Testis (tissue), 2 donors: ENCODE measurements around the gene RNF169.

Experiments
- POLR2A ChIP-seq: fragments of 450-650 bp; IDR thresholded peaks from one replicate; pipeline ENCODE4 v1.6.1; 2017; ENCODE audit warnings: antibody characterized with exemption, mild to moderate bottlenecking, moderate library complexity
- TF ChIP-seq, protein P1 (sequence below), 3 experiments: fragments of 450-650 bp in 2 of 3; fragments of 200-600 bp in 1 of 3; sonication (generic) in 1 of 3; IDR thresholded peaks; one replicate each; pipeline ENCODE4 v1.5.1; 2016 to 2019; ENCODE audit warnings: antibody characterized with exemption in 3 of 3, mild to moderate bottlenecking in 2 of 3, moderate library complexity in 1 of 3

DNA sequence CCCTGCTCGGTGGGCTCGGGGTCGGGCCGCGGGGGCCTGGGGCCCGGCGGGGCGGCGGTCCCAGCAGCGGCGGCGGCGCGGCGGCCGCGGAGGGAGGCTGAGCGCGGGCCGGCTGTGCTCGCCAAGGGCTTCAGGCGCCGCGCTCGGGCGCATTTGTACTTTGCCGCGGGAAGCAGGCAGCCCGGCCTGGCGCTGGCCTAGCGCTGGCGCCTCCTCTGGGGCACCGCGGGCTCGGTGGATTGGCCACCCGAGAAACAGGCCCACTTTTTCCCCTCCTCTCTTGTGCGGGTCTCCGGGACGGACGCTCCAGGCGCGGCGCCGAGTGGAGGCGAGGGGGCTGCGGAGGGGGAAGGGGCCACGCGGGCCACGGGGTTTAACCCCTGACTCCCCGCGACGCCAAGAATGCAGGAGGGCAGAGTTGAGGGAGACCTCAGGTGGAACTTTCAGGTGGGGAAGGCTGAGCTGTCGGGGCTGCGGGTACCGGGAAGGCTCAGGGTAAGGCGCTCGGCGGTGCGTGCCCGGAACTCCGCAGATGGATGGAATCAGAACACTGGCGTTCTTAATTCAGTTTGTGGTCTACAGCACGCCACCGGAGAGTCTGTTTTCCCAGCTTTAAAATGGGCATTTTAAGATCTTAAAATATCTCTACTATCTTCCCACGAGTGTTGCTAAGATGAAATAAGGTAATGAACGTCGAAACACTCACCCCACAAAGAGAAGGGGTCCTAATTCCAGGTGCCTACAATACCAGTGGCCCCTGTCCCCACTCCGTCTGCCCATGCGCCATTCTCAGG lies 17.2 kb upstream of the RNF169 start, which contains the start of gene CHRDL2:
- TF ChIP-seq, protein P1, sequence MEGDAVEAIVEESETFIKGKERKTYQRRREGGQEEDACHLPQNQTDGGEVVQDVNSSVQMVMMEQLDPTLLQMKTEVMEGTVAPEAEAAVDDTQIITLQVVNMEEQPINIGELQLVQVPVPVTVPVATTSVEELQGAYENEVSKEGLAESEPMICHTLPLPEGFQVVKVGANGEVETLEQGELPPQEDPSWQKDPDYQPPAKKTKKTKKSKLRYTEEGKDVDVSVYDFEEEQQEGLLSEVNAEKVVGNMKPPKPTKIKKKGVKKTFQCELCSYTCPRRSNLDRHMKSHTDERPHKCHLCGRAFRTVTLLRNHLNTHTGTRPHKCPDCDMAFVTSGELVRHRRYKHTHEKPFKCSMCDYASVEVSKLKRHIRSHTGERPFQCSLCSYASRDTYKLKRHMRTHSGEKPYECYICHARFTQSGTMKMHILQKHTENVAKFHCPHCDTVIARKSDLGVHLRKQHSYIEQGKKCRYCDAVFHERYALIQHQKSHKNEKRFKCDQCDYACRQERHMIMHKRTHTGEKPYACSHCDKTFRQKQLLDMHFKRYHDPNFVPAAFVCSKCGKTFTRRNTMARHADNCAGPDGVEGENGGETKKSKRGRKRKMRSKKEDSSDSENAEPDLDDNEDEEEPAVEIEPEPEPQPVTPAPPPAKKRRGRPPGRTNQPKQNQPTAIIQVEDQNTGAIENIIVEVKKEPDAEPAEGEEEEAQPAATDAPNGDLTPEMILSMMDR (IDR thresholded peaks at IDR 0.05), result no peak
- no peak for TF ChIP-seq POLR2A
